ENCODE measurements around the gene RNASE7. TPM values are rescaled to one million over a fixed set of nuclear protein-coding genes. Genes with fewer than 3 reads are reported as not detected.

RNASE7 gene
- total RNA-seq, 4 donors from 2014 or later: not detected

DNA sequence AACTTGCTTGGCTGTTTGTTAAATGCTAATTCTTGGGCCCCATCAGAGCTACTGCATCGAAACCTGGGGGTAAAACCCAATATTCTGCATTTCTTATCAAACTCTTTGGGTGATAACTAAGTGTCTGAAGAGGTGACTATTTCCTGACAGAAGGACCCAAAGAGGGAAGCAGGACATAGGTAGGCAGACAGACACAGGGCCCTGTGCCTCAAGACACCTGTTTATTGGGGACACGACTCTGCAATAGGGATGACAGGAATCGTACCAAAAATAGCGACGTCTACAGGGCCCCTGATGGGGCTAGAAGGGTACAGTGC is 47.7 kb downstream of the RNASE7 start:
- no peaks in the 10 kb centered on the region for H3K27me3 ChIP-seq
- H3K4me1 ChIP-seq: peaks cover 31 to 51% of the 10 kb centered on the region in 2 donors
- intact Hi-C loops (cut with DNase I): loop anchor here (5.0 kb wide), 1 partner anchor 73 kb away; no protein-coding TSS in a partner anchor
- peak overlapping the region in 2 of 3 donors; percentile 15 to 83 for H3K27ac ChIP-seq
- DNase-seq: no peak
- no peaks in the 10 kb centered on the region for H3K9me3 ChIP-seq
- H3K4me3 ChIP-seq (replicated peaks in 1 of 3): no peak overlapping the region
- peaks cover 13 to 15% of the 10 kb centered on the region in 2 donors for H3K36me3 ChIP-seq
- no peak for TF ChIP-seq POLR2A (IDR thresholded peaks at IDR 0.05)
- TF ChIP-seq, protein P1, sequence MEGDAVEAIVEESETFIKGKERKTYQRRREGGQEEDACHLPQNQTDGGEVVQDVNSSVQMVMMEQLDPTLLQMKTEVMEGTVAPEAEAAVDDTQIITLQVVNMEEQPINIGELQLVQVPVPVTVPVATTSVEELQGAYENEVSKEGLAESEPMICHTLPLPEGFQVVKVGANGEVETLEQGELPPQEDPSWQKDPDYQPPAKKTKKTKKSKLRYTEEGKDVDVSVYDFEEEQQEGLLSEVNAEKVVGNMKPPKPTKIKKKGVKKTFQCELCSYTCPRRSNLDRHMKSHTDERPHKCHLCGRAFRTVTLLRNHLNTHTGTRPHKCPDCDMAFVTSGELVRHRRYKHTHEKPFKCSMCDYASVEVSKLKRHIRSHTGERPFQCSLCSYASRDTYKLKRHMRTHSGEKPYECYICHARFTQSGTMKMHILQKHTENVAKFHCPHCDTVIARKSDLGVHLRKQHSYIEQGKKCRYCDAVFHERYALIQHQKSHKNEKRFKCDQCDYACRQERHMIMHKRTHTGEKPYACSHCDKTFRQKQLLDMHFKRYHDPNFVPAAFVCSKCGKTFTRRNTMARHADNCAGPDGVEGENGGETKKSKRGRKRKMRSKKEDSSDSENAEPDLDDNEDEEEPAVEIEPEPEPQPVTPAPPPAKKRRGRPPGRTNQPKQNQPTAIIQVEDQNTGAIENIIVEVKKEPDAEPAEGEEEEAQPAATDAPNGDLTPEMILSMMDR (IDR thresholded peaks at IDR 0.05): no peak
- 85 to 92% methylated on average over 5 of the region's 5 CpGs for WGBS, 2 donors

DNA sequence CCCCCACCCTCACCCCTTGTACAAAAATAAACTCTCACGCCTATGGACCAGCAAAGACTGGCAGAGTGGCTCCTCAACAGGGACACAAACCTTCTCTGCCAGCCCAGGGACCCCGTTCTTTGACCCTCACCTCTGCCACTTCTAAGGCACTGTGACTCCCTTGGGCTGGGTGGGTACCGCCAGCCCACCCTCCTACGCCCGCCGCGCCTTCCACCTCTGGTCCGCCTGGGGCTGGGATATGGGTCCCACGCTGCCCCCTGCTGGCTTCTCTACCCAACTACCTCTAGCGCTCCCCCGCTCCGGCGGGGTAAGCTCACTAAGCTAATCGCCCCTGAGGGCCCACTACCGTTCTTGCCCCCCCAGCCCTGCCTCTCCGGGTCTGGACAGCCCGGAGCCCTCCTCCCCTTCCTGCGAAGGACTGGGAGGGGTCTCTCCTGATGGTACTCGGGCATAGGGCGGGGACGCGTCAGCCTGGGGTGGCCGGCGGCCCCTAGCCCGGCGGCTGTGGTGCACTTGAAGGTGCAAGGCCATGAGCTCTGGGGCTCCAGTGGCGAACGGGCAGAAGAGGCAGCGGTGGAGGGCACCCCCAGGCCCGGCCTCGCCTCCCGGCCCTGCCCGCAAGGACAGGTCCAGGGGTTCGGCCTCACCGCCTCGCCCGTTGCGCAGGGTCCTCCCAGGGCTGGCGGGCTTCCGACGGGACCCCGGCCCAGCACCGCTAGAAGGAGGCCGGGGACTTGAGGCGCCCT is 48.2 kb downstream of the RNASE7 start:
- no peaks in the 10 kb centered on the region for H3K9me3 ChIP-seq
- no peak for TF ChIP-seq POLR2A (IDR thresholded peaks at IDR 0.05)
- TF ChIP-seq, protein P1 (IDR thresholded peaks at IDR 0.05): peak in 4 of 6 experiments; percentile 29 to 45 (median 34)
- DNase-seq: peak in 1 of 2 donors; percentile 38
- no peaks in the 10 kb centered on the region for H3K27me3 ChIP-seq
- peak overlapping the region; percentile 15 to 96 (median 83) for H3K27ac ChIP-seq
- peaks cover 31 to 45% of the 10 kb centered on the region in 2 donors for H3K4me1 ChIP-seq
- WGBS, 2 donors: 87 to 90% methylated on average over 32 to 38 of the region's 45 CpGs
- H3K36me3 ChIP-seq: peaks cover 11 to 15% of the 10 kb centered on the region in 2 donors
- intact Hi-C loops (cut with DNase I): loop anchor here (5.0 kb wide), 1 partner anchor 73 kb away; no protein-coding TSS in a partner anchor
- H3K4me3 ChIP-seq (replicated peaks in 1 of 3): no peak overlapping the region

DNA sequence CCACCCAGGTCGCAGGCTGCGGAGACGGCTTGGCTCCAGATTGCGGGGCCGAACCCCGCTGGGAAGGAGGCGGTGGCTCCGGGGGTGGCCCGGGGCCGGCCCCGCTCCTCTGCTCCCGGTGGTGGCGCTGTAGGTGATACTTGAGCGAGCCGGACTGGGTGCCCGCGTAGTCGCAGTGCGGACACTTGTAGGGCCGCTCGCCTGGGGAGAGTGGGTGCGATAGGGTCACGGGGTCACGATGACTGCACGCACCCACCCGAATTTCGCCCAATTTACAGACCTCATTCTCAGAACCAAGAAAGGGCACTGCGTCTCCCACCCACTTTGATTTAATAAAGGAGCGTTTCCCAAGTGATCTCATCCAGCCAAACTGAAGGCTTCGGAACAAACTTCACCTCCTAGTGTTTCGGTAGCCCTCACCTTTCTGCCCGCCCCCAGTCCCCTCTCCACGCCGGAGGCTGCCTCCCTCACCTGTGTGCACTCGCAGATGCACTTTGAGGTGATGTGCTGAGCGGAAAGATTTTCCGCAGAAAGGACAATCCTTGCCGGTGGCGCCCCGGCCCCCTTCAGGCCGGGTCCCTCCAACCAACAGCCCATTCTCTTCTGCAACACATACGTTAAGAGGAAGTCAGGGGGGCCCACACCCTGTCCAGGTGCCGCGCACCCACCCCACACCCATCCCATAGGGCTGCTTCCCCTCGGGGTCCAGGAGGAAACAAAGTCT is 48.9 kb downstream of the RNASE7 start:
- H3K36me3 ChIP-seq: peaks cover 11 to 15% of the 10 kb centered on the region in 2 donors

DNA sequence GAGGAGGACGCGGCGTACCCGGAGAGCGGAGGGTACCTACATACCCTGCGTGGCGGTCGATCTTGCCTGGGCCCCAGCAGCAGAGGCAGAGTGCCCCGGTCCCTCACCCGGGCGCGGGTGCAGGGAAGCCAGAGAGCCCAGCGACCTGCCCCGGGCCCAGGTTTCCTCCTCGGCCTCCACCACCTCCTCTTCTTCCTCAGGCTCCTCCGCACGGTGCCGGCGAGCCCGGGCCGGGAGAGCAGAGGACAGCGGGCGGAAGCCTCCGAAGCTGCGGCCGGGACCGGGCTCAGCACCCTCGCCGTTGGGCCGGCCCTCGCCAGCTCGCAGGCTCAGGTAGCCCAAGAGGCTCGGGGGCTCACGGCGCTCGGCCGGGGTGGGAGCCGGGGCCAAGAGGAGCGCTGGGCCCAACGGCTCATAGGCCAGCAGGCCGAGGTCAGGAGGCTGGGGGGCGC is 49.7 kb downstream of the RNASE7 start:
- intact Hi-C loops (cut with DNase I): loop anchor here (2.0 to 5.0 kb wide), 2 partner anchors 23 to 75 kb away; no protein-coding TSS in a partner anchor
- Histone ChIP-seq H3K36me3 (peaks cover 11 to 15% of the 10 kb centered on the region in 2 donors), H3K27ac (peak overlapping the region; percentile 83 to 98 (median 96))

More for the DNA sequence above, 48.9 kb downstream of the RNASE7 start:
- DNase-seq: peak in 1 of 2 donors; percentile 27
- Histone ChIP-seq H3K27me3 (no peaks in the 10 kb centered on the region), H3K9me3 (no peaks in the 10 kb centered on the region), H3K4me3 (replicated peaks in 1 of 3) (peak overlapping the region in 1 of 3 donors; percentile 11), H3K4me1 (peaks cover 31 to 44% of the 10 kb centered on the region in 2 donors), H3K27ac (peak overlapping the region; percentile 83 to 98 (median 96))
- intact Hi-C loops (cut with DNase I): loop anchor here (5.0 kb wide), 1 partner anchor 74 kb away; no protein-coding TSS in a partner anchor
- 79 to 88% methylated on average over 37 to 45 of the region's 45 CpGs for WGBS, 2 donors
- no peak for TF ChIP-seq POLR2A (IDR thresholded peaks at IDR 0.05)
- TF ChIP-seq, protein P1 (IDR thresholded peaks at IDR 0.05): no peak

More for the DNA sequence above, 49.7 kb downstream of the RNASE7 start:
- no peak for TF ChIP-seq POLR2A (IDR thresholded peaks at IDR 0.05)
- TF ChIP-seq, protein P1 (IDR thresholded peaks at IDR 0.05): no peak
- peak; percentile 46 to 62 for DNase-seq
- Histone ChIP-seq H3K9me3 (no peaks in the 10 kb centered on the region), H3K27me3 (no peaks in the 10 kb centered on the region), H3K4me3 (replicated peaks in 1 of 3) (peak overlapping the region in 1 of 3 donors; percentile 11), H3K4me1 (peaks cover 31 to 50% of the 10 kb centered on the region in 2 donors)
- WGBS, 2 donors: 36 to 37% methylated on average over 22 of the region's 42 CpGs
